Spleen (tissue), 11 donors: ENCODE data around the gene SUGP2. TPM values are rescaled to one million over a fixed set of nuclear protein-coding genes. Genes with fewer than 3 reads are reported as not detected.

ENCODE experiments used
- DNase-seq: peaks from one replicate; pipeline ENCODE4 v3.0.0-alpha.2; 2020
- H3K27ac ChIP-seq, 8 donors: fragments of 200-600 bp; sonication (generic) in 7 of 8; 1 replicate in 4 of 8; 2 replicates in 4 of 8; pipeline versions ENCODE4 v1.5.0 to v1.8.0; 2016 to 2021; ENCODE audit warnings: inconsistent platforms in 4 of 8, mild to moderate bottlenecking in 4 of 8, moderate library complexity in 1 of 8
- H3K27me3 ChIP-seq, 7 donors: fragments of 200-600 bp; sonication (generic) in 6 of 7; replicated peaks in 1 of 7; 1 replicate in 4 of 7; 2 replicates in 3 of 7; pipeline versions ENCODE4 v1.5.0 to v1.8.0; 2016 to 2021; ENCODE audit warnings: inconsistent platforms in 3 of 7, mild to moderate bottlenecking in 1 of 7
- H3K36me3 ChIP-seq, 6 donors: fragments of 200-600 bp; sonication (generic) in 5 of 6; 1 replicate in 4 of 6; 2 replicates in 2 of 6; pipeline versions ENCODE4 v1.5.0 to v1.8.0; 2016 to 2021; ENCODE audit warnings: inconsistent platforms in 2 of 6
- H3K4me1 ChIP-seq, 6 donors: fragments of 200-600 bp; sonication (generic) in 5 of 6; 1 replicate in 3 of 6; 2 replicates in 3 of 6; pipeline versions ENCODE4 v1.5.0 to v1.8.0; 2016 to 2021; ENCODE audit warnings: inconsistent platforms in 3 of 6
- H3K4me3 ChIP-seq, 8 donors: fragments of 200-600 bp; sonication (generic) in 7 of 8; 1 replicate in 4 of 8; 2 replicates in 4 of 8; pipeline versions ENCODE4 v1.5.0 to v1.8.0; 2016 to 2021; ENCODE audit warnings: inconsistent platforms in 4 of 8, mild to moderate bottlenecking in 4 of 8, moderate library complexity in 2 of 8
- H3K9me3 ChIP-seq, 8 donors: fragments of 200-600 bp; sonication (generic) in 7 of 8; 1 replicate in 4 of 8; 2 replicates in 4 of 8; pipeline versions ENCODE4 v1.5.0 to v1.8.0; 2016 to 2021; ENCODE audit warnings: inconsistent platforms in 4 of 8
- CTCF ChIP-seq, 11 experiments: fragments of 200-600 bp in 7 of 11; fragments of 450-650 bp in 4 of 11; sonication (generic) in 4 of 11; IDR thresholded peaks in 8 of 11; conservative IDR thresholded peaks in 3 of 11; 1 replicate in 7 of 11; 2 replicates in 4 of 11; pipeline versions ENCODE4 v1.4.0 to v1.8.0; 2016 to 2021; ENCODE audit warnings: antibody characterized with exemption in 11 of 11, inconsistent platforms in 4 of 11, mild to moderate bottlenecking in 1 of 11
- POLR2A ChIP-seq, 3 donors: fragments of 450-650 bp; IDR thresholded peaks; one replicate each; pipeline ENCODE4 v1.5.1; 2017; ENCODE audit warnings: antibody characterized with exemption in 3 of 3, mild to moderate bottlenecking in 1 of 3
- POLR2AphosphoS5 ChIP-seq, 3 donors: sonication (generic); formaldehyde crosslinking; IDR thresholded peaks; one replicate each; pipeline ENCODE4 v1.5.1; 2017; ENCODE audit warnings: antibody characterized with exemption in 3 of 3
- WGBS, 5 donors: extraction: QIAGEN DNeasy Blood & Tissue Kit in 3 of 5; methylation state at CpG; one replicate each; pipeline versions ENCODE4 v1.1.5 to v1.1.7; 2013 to 2018; 5-methylcytosine and 5-hydroxymethylcytosine counted together
- intact Hi-C: fragments of 100-400 bp; cut with DNase I; formaldehyde crosslinking; loops from one replicate; pipeline ENCODE4 v1.15.0; 2023; ENCODE audit warnings: low total_unique reads
- polyA plus RNA-seq, 3 donors: library from polyadenylated mRNA; stranded (reverse); fragments of 200-250 nt; gene quantifications; one replicate each; pipeline ENCODE4 v1.2.1, GENCODE V29; 2013
- total RNA-seq, 7 donors: library from RNA; depleted of rRNA in 3 of 7; stranded (reverse); fragments of >200 nt in 3 of 7; fragmentation: NEBNext Ultra II Directional in 4 of 7; extraction: Animal tissue kit (Norgen Biotek cat#: 25700) in 4 of 7; gene quantifications; one replicate each; pipeline versions ENCODE4 v1.1.0 to v1.2.1, GENCODE V29; 2016 to 2021
- donor health status: healthy with polysubstance abuse.
- donor health status: DM: no; HTN: no; CAD: no; lungs with moderate emphysema.
- donor health status: DM: no; HTN: no; CAD: no.
- donor health status: Bipolar disorder and iron deficiency.
- donor health status: healthy.
- donor health status: DM: no; HTN: no; CAD: no.
- donor health status: DM: yes; HTN: yes; CAD: no.

The SUGP2 gene
- total and polyA plus RNA-seq, 10 donors: 54.5 to 127 (median 87.6) TPM

GRCh38 chr19:19078801-19079200, 45.5 kb upstream of the SUGP2 start:
- TF ChIP-seq POLR2A (IDR thresholded peaks at IDR 0.05) (no peak), POLR2AphosphoS5 (IDR thresholded peaks at IDR 0.05) (no peak), CTCF (IDR thresholded peaks at IDR 0.05 in 8 of 11, conservative IDR thresholded peaks at IDR 0.05 in 3 of 11) (no peak)
- WGBS, 5 donors: 81 to 97% (median 90%) methylated on average over 6 of the region's 6 CpGs
- H3K4me1 ChIP-seq: peaks cover 0 to 47% (median 3%) of the 10 kb centered on the region in 6 donors
- intact Hi-C loops: no loop called here
- H3K27me3 ChIP-seq: no peaks in the 10 kb centered on the region
- H3K4me3 ChIP-seq: no peak overlapping the region
- no peaks in the 10 kb centered on the region for H3K9me3 ChIP-seq
- H3K36me3 ChIP-seq: peaks cover 0 to 52% (median 2%) of the 10 kb centered on the region in 6 donors
- H3K27ac ChIP-seq: no peak overlapping the region
- no peak for DNase-seq

GRCh38 chr19:19077103-19077502, 43.8 kb upstream of the SUGP2 start:
- WGBS, 5 donors: 68 to 91% (median 79%) methylated on average over 7 of the region's 7 CpGs
- Histone ChIP-seq H3K9me3 (no peaks in the 10 kb centered on the region), H3K36me3 (peaks cover 0 to 38% (median 0%) of the 10 kb centered on the region in 6 donors), H3K4me3 (no peak overlapping the region), H3K27me3 (no peaks in the 10 kb centered on the region), H3K27ac (peak overlapping the region in 1 of 8 donors; percentile 4), H3K4me1 (peaks cover 0 to 64% (median 3%) of the 10 kb centered on the region in 6 donors)
- intact Hi-C loops: no loop called here
- TF ChIP-seq CTCF (IDR thresholded peaks at IDR 0.05 in 8 of 11, conservative IDR thresholded peaks at IDR 0.05 in 3 of 11) (no peak), POLR2A (IDR thresholded peaks at IDR 0.05) (no peak), POLR2AphosphoS5 (IDR thresholded peaks at IDR 0.05) (no peak)
- DNase-seq: no peak

GRCh38 chr19:19076476-19076875, 43.2 kb upstream of the SUGP2 start:
- no peak overlapping the region for H3K27ac ChIP-seq
- H3K4me1 ChIP-seq: peaks cover 0 to 68% (median 3%) of the 10 kb centered on the region in 6 donors
- no peak for DNase-seq
- intact Hi-C loops: no loop called here
- 86 to 100% (median 91%) methylated on average over 1 of the region's 1 CpG for WGBS, 5 donors
- no peaks in the 10 kb centered on the region for H3K27me3 ChIP-seq
- no peaks in the 10 kb centered on the region for H3K9me3 ChIP-seq
- TF ChIP-seq POLR2A (IDR thresholded peaks at IDR 0.05) (no peak), CTCF (IDR thresholded peaks at IDR 0.05 in 8 of 11, conservative IDR thresholded peaks at IDR 0.05 in 3 of 11) (no peak), POLR2AphosphoS5 (IDR thresholded peaks at IDR 0.05) (no peak)
- peaks cover 0 to 38% (median 0%) of the 10 kb centered on the region in 6 donors for H3K36me3 ChIP-seq
- no peak overlapping the region for H3K4me3 ChIP-seq

GRCh38 chr19:19075126-19075525, 41.8 kb upstream of the SUGP2 start:
- peaks cover 0 to 43% (median 0%) of the 10 kb centered on the region in 6 donors for H3K36me3 ChIP-seq
- no peak overlapping the region for H3K4me3 ChIP-seq
- TF ChIP-seq POLR2AphosphoS5 (IDR thresholded peaks at IDR 0.05) (no peak), CTCF (IDR thresholded peaks at IDR 0.05 in 8 of 11, conservative IDR thresholded peaks at IDR 0.05 in 3 of 11) (no peak), POLR2A (IDR thresholded peaks at IDR 0.05) (no peak)
- peaks cover 0 to 72% (median 3%) of the 10 kb centered on the region in 6 donors for H3K4me1 ChIP-seq
- no peaks in the 10 kb centered on the region for H3K27me3 ChIP-seq
- H3K9me3 ChIP-seq: no peaks in the 10 kb centered on the region
- intact Hi-C loops: no loop called here
- no peak for DNase-seq
- no peak overlapping the region for H3K27ac ChIP-seq
- 90 to 93% (median 90%) methylated on average over 8 of the region's 8 CpGs for WGBS, 5 donors
